NCI-H2029 treated with DMSO at 0.1 percent for 48 hours (cell line): ENCODE results near the gene UBE2G2.

ENCODE experiments used
- DNase-seq: peaks from one replicate; lab custom pipeline; 2025; lab: John Stamatoyannopoulos, UW

UBE2G2 gene

DNA sequence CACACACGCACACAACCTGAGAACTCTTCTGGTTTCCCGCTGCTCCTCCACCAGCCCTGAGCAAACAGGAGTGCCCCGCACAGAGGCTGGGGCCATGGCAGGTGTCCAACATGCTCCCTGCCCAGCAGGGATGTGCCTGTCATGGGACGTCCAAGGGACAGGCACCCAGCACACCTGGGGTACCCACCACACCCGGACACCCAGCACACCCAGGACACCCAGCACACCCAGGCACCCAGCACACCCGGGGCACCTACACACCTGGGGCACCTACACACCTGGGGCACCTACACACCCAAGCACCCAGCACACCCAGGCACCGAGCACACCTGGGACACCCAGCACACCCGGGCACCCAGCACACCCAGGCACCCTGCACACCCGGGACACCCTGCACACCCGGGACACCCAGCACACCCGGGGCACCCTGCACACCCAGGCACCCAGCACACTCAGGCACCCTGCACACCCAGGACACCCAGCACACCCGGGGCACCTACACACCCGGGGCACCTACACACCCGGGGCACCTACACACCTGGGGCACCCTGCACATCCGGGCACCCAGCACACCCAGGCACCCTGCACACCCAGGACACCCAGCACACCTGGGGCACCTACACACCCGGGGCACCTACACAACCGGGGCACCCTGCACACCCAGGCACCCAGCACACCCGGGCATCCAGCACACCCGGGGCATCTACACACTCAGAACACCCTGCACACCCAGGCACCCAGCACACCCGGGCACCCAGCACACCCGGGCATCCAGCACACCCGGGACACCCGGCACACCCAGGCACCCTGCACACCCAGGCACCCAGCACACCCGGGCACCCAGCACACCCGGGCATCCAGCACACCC, 37.9 kb downstream of the UBE2G2 start:
- DNase-seq: no peak

- no peak for DNase-seq
Measured at GRCh38 chr21:44763050-44763378, 38.6 kb downstream of the UBE2G2 start.

- DNase-seq: no peak
Measured at GRCh38 chr21:44762221-44763049, 39.2 kb downstream of the UBE2G2 start.

GRCh38 chr21:44761747-44762208, 39.8 kb downstream of the UBE2G2 start:
- no peak for DNase-seq

DNA sequence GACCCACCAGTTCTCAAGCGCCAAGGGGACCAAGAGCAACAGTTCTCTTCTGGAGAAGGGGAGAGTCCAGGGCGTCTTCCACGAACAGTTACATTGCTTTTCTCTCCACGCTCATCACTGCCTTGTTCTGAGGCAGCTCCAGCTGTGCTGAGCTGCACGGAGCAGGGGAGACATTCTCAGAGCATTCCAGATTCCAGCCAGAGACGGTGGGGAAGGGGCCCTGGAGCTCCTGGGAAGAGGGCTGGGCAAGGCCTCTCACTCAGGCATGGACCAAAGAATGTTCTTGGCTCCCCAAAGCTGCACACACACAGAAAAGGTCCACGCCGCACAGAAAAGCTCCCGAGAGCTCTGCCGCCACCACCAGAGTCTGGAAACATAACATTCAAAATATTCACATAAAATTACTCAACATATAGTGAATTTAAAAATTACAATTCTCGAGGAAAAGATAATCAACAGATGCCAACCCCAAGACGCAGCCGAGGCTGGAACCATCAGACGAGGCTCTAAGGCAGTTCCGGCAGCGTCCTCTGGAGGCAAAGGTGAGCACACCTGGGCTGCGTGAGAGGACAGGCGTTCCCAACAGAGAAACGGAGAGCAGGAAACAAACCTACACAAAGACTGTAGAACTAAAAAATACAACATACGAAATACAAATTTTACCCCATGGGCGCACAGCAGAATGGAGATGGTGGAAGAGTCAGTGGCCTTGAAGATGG, 40.5 kb downstream of the UBE2G2 start:
- DNase-seq: no peak

DNA sequence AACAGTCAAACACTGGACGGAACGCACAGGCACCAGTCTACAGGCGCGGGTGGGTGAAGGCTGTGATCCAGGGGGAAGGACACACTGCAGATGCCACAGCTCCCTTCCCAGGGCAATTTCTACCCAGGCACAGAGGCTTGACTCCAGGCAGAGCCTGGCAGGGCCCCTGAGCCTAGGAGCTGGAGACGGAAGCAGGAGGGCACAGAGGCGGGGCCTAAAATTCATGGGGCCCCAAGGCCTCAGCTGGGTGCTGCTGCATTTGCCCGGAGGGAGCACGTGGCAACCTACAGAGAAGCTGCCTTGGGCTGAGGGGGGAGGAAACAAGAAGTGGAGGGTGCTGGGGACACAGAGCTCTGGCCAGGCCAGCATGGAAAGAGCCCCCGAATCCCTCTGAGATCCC, 41.2 kb downstream of the UBE2G2 start:
- DNase-seq: no peak

GRCh38 chr21:44759628-44760285, 41.9 kb downstream of the UBE2G2 start:
- DNase-seq: no peak

- no peak for DNase-seq
Measured at GRCh38 chr21:44758781-44759627, 42.6 kb downstream of the UBE2G2 start.

GRCh38 chr21:44758141-44758561, 43.5 kb downstream of the UBE2G2 start:
- no peak for DNase-seq

DNA sequence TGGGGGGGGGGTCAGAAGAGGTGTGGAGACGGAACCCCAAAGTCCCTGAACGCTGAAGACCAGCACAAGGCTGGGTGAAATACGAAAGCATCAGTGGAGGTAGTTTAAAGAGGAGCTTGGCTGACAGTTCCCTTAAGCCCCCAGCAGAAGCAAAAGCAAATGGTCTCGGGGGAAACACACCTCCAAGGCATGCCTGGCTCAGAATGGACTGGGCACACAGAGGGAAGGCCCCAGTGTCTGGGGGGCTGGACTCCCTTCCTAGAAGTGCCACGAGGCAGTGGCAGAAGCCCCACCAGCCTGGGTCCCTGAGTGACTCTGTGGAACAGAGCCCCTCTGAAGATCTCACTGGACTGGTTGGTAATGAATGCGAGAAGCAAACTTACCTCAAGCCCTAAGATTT, 43.9 kb downstream of the UBE2G2 start:
- DNase-seq: no peak

- DNase-seq: no peak
Measured at GRCh38 chr21:44756423-44757185, 45.0 kb downstream of the UBE2G2 start.

DNA sequence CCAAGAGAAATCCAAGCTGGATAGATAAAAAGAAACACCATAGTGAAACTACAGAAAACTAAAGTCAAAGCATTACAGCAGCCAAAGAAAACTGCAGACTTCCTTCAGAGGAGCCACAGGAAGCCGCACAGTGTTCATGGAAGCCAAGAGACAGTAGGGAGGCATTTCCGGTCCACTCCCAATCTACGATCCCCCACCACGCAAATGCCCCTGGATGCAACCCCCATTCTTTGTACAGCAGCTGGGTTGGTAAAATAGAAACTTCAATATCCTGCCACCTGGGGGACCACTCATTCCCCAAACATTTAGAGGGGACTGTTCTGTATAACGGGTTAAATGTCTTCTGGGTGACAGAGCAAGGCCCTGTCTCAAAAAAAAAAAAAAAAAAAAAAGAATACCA, 46.4 kb downstream of the UBE2G2 start:
- no peak for DNase-seq

DNA sequence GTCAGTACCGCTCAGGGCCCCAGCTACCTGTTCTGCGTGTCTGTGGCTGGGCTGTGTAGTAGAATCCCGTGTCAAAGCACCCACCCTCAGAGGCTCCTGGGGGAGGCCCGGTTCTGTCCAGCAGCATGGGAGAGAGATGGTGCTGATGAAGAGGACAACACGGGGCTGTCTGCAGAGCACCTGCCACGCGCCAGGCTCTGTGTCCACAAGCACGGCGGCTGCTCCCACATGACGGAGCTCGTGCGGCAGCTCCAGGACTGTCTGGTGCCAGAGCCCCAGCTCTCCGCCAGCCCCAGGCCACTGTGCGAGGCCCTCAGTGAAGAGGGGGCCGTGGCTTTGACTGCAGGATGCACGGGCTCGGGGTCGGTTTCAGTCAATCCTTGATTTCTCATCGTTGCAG, 48.3 kb downstream of the UBE2G2 start:
- no peak for DNase-seq

DNA sequence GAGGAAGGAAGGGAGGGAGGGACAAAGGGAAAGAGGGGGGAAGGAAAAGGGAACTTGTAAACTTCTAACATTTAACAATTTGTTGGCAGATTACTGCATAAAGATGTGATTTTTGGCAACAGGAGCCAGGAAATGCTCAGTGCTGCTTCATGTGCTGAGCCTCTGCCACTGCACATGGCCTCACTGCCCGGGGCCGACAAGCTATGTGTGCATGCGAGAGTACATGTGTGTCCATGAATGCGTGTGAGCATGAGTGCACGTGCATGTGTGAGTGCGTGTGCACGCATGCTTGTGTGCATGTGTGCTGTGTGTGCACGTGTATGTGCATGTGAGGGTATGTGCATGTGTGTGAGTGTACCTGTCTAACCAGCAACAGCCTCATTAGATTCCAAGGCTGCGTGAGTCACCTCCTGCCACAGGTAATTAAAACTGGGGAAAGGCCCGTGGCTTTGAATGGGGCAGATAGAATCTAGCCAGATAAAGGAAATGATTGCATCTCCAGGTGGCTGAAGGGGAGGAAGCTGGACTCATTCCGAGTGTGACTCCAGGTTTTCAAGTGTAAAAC, 48.9 kb downstream of the UBE2G2 start:
- DNase-seq: no peak

- no peak for DNase-seq
Measured at GRCh38 chr21:44751799-44752636, 49.6 kb downstream of the UBE2G2 start.

GRCh38 chr21:44751186-44751798, 50.3 kb downstream of the UBE2G2 start:
- DNase-seq: no peak

GRCh38 chr21:44750675-44751025, 51.0 kb downstream of the UBE2G2 start:
- DNase-seq: no peak
